OCI-LY3 (cell line): ENCODE results near the gene CNTNAP2.

ENCODE experiments used
- EZH2phosphoT487 ChIP-seq: fragments of 200-600 bp; shearing (Covaris generic); IDR thresholded peaks from 2 replicates; pipeline ENCODE4 v1.6.1; 2018; ENCODE audit warnings: antibody characterized with exemption, mixed run types, low read depth
- TF ChIP-seq, protein P1 (sequence below): fragments of 200-600, 300-600 bp; sonication (generic); IDR thresholded peaks from 2 replicates; pipeline ENCODE4 v1.5.1; 2014; ENCODE audit warnings: antibody characterized with exemption, low read length, low read depth

DNA sequence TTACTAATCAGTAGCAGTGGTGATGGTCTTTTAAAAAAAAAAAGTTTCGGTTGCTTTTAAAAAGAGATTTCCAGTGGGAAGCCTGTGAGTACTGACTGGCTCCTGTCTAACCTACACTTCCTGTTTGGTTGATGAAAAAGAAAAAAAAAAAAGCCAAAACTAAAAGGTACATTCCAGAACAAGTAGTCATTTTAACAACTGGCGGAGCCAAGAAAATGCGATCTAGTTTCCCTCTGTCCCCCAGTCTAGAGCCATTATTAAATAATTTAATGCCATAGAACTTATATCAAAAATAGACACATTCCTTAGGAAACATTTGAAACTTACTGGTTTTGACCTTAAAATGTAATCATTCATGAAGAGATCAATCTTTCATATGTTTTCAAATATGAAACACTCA is 2219.8 kb downstream of the CNTNAP2 start:
- TF ChIP-seq, protein P1, sequence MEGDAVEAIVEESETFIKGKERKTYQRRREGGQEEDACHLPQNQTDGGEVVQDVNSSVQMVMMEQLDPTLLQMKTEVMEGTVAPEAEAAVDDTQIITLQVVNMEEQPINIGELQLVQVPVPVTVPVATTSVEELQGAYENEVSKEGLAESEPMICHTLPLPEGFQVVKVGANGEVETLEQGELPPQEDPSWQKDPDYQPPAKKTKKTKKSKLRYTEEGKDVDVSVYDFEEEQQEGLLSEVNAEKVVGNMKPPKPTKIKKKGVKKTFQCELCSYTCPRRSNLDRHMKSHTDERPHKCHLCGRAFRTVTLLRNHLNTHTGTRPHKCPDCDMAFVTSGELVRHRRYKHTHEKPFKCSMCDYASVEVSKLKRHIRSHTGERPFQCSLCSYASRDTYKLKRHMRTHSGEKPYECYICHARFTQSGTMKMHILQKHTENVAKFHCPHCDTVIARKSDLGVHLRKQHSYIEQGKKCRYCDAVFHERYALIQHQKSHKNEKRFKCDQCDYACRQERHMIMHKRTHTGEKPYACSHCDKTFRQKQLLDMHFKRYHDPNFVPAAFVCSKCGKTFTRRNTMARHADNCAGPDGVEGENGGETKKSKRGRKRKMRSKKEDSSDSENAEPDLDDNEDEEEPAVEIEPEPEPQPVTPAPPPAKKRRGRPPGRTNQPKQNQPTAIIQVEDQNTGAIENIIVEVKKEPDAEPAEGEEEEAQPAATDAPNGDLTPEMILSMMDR, result no peak
- TF ChIP-seq EZH2phosphoT487, result no peak
